Breast epithelium (tissue), 4 donors: Measurements from ENCODE around the gene LRRC32. TPM values are rescaled to one million over a fixed set of nuclear protein-coding genes. Genes with fewer than 3 reads are reported as not detected.

ENCODE experiments used
- DNase-seq, 2 donors: peaks; one replicate each; pipeline ENCODE4 v3.0.0-alpha.2; 2019; ENCODE audit warnings: low spot score in 2 of 2
- H3K27ac ChIP-seq, 2 donors: fragments of 200-600 bp; sonication (generic) in 1 of 2; one replicate each; pipeline ENCODE4 v1.5.1; 2016 to 2019; ENCODE audit warnings: mild to moderate bottlenecking in 1 of 2
- H3K27me3 ChIP-seq, 2 donors: fragments of 200-600 bp; sonication (generic) in 1 of 2; one replicate each; pipeline versions ENCODE4 v1.5.1 to v1.6.0; 2017 to 2019; ENCODE audit warnings: control low read depth in 1 of 2, mild to moderate bottlenecking in 1 of 2
- H3K36me3 ChIP-seq: fragments of 200-600 bp; one replicate; pipeline ENCODE4 v1.5.1; 2019
- H3K4me1 ChIP-seq, 2 donors: fragments of 200-600 bp; sonication (generic); one replicate each; pipeline ENCODE4 v1.5.1; 2016 to 2019; ENCODE audit warnings: control low read depth in 1 of 2
- H3K4me3 ChIP-seq, 3 donors: fragments of 200-600 bp; sonication (generic); 1 replicate in 2 of 3; 2 replicates in 1 of 3; pipeline ENCODE4 v1.5.1; 2016 to 2019; ENCODE audit warnings: mild to moderate bottlenecking in 3 of 3, moderate library complexity in 2 of 3
- H3K9me3 ChIP-seq, 2 donors: fragments of 200-600 bp; sonication (generic) in 1 of 2; one replicate each; pipeline ENCODE4 v1.5.1; 2016 to 2019; ENCODE audit warnings: control low read depth in 1 of 2
- POLR2A ChIP-seq: fragments of 450-650 bp; IDR thresholded peaks from one replicate; pipeline ENCODE4 v1.6.1; 2016; ENCODE audit warnings: antibody characterized with exemption, mild to moderate bottlenecking, moderate library complexity
- POLR2AphosphoS5 ChIP-seq, 3 donors: sonication (generic); formaldehyde crosslinking; IDR thresholded peaks; one replicate each; pipeline ENCODE4 v1.6.1; 2017; ENCODE audit warnings: antibody characterized with exemption in 3 of 3
- intact Hi-C: fragments of 100-400 bp; cut with DNase I; formaldehyde crosslinking; loops from one replicate; pipeline ENCODE4 v1.15.1; 2023; ENCODE audit warnings: low total_unique reads
- total RNA-seq, 3 donors: library from RNA; depleted of rRNA; stranded (reverse); fragments of >200 nt; gene quantifications; one replicate each; pipeline ENCODE4 v1.1.0, GENCODE V29; 2016
- TF ChIP-seq, protein P1 (sequence below), 3 donors: fragments of 450-650 bp; IDR thresholded peaks; one replicate each; pipeline ENCODE4 v1.5.1; 2016 to 2017; ENCODE audit warnings: antibody characterized with exemption in 3 of 3, mild to moderate bottlenecking in 3 of 3, moderate library complexity in 3 of 3

Gene LRRC32
- total RNA-seq, 3 donors from 2014 or later: 7.5 to 56.0 (median 42.6) TPM

DNA sequence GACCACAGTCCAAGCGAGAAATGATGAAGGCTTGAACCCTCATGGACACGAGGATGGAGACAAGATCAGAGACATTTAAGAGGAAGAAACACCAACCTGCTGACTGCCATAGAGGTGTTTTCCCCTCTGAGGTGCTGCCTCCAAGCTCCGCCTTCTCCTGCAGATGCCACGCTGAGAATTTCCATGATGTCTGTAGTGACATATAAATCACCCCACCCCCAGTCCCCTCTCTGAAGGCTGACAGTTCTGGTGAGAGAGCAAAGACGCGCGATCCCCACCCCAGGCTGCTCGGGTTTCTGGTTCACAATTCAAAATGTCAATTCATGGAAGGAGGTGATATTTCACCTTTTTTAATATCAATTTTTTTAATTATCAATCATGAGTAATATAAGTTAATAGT is 28.2 kb downstream of the LRRC32 start:
- peaks cover 0 to 8% of the 10 kb centered on the region in 2 donors for H3K9me3 ChIP-seq
- DNase-seq: no peak
- TF ChIP-seq, protein P1, sequence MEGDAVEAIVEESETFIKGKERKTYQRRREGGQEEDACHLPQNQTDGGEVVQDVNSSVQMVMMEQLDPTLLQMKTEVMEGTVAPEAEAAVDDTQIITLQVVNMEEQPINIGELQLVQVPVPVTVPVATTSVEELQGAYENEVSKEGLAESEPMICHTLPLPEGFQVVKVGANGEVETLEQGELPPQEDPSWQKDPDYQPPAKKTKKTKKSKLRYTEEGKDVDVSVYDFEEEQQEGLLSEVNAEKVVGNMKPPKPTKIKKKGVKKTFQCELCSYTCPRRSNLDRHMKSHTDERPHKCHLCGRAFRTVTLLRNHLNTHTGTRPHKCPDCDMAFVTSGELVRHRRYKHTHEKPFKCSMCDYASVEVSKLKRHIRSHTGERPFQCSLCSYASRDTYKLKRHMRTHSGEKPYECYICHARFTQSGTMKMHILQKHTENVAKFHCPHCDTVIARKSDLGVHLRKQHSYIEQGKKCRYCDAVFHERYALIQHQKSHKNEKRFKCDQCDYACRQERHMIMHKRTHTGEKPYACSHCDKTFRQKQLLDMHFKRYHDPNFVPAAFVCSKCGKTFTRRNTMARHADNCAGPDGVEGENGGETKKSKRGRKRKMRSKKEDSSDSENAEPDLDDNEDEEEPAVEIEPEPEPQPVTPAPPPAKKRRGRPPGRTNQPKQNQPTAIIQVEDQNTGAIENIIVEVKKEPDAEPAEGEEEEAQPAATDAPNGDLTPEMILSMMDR (IDR thresholded peaks at IDR 0.05): no peak
- TF ChIP-seq POLR2A (no peak), POLR2AphosphoS5 (IDR thresholded peaks at IDR 0.05) (no peak)
- no peak overlapping the region for H3K4me3 ChIP-seq
- H3K36me3 ChIP-seq: no peaks in the 10 kb centered on the region
- H3K27ac ChIP-seq: no peak overlapping the region
- no peaks in the 10 kb centered on the region for H3K4me1 ChIP-seq
- intact Hi-C loops: no loop called here
- no peaks in the 10 kb centered on the region for H3K27me3 ChIP-seq

DNA sequence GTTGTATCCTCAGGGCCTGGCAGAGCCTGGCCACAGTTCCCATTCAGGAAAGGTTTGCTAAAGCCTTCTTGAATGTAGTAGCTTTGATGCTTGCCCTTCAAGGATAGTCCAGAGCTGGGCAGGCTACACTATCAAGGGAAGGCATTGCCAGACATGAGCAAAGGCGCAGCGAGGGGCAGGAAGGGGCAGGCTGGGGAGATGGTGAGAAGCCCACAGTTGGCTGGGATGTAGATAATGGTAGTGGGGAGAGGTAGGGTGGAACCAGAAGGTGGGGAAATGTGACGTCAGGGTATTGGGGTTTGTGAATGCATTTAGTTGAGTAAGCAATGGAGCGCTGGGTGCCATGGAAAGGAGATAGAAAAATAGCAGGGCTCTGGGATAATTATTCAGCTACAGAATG is 28.6 kb downstream of the LRRC32 start:
- Histone ChIP-seq H3K9me3 (peaks cover 0 to 3% of the 10 kb centered on the region in 2 donors), H3K36me3 (no peaks in the 10 kb centered on the region), H3K4me1 (no peaks in the 10 kb centered on the region), H3K4me3 (no peak overlapping the region), H3K27ac (no peak overlapping the region), H3K27me3 (no peaks in the 10 kb centered on the region)
- intact Hi-C loops: no loop called here
- no peak for DNase-seq
- TF ChIP-seq POLR2AphosphoS5 (IDR thresholded peaks at IDR 0.05) (no peak), POLR2A (no peak)
- TF ChIP-seq, protein P1 (IDR thresholded peaks at IDR 0.05): no peak

DNA sequence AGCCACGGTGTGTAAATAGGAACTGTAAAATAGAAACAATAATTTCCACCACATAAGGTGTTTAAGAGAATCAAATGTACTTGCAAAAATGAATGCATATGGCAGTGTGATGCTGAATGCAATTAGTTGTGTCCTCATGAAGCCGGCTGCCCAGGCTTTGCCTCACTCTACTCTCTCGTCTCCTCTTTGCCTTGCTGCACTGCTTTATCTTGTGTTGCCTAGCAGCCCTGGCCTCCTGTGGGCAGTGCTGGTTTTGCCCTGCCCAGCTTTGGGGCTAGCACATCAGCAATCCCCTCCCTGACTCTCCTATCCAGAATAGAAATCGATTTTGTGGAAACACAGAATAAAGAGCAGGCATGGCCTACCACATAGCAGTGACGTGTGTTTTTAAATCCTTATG is 30.0 kb downstream of the LRRC32 start:
- no peak for DNase-seq
- intact Hi-C loops: no loop called here

DNA sequence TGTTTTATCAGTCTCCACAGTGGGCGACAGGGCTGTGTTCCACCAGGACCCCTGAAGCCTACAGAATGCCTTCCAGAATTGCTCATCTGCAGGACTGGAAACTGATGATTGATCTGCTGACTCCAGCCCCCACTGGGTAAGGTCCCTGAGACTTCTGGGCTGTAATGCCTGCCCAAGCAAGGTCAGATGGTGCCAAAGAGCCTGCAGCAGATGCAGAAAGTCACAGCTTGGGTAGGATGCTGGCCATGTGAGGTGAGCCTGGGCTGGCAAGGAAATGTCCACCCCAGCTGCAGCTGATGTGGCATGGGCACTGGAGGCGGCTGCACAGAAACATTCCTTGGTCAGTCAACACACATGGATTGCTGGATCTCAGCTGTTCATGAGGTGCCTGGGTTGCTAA is 30.9 kb downstream of the LRRC32 start:
- Histone ChIP-seq H3K4me1 (no peaks in the 10 kb centered on the region), H3K9me3 (no peaks in the 10 kb centered on the region), H3K27me3 (no peaks in the 10 kb centered on the region), H3K36me3 (no peaks in the 10 kb centered on the region), H3K4me3 (no peak overlapping the region), H3K27ac (no peak overlapping the region)
- no peak for DNase-seq
- TF ChIP-seq POLR2AphosphoS5 (IDR thresholded peaks at IDR 0.05) (no peak), POLR2A (no peak)
- TF ChIP-seq, protein P1 (IDR thresholded peaks at IDR 0.05): no peak
- intact Hi-C loops: no loop called here

More for the DNA sequence above, 30.0 kb downstream of the LRRC32 start:
- Histone ChIP-seq H3K27me3 (no peaks in the 10 kb centered on the region), H3K4me3 (no peak overlapping the region), H3K36me3 (no peaks in the 10 kb centered on the region), H3K4me1 (no peaks in the 10 kb centered on the region), H3K9me3 (no peaks in the 10 kb centered on the region), H3K27ac (no peak overlapping the region)
- TF ChIP-seq POLR2A (no peak), POLR2AphosphoS5 (IDR thresholded peaks at IDR 0.05) (no peak)
- TF ChIP-seq, protein P1 (IDR thresholded peaks at IDR 0.05): no peak

DNA sequence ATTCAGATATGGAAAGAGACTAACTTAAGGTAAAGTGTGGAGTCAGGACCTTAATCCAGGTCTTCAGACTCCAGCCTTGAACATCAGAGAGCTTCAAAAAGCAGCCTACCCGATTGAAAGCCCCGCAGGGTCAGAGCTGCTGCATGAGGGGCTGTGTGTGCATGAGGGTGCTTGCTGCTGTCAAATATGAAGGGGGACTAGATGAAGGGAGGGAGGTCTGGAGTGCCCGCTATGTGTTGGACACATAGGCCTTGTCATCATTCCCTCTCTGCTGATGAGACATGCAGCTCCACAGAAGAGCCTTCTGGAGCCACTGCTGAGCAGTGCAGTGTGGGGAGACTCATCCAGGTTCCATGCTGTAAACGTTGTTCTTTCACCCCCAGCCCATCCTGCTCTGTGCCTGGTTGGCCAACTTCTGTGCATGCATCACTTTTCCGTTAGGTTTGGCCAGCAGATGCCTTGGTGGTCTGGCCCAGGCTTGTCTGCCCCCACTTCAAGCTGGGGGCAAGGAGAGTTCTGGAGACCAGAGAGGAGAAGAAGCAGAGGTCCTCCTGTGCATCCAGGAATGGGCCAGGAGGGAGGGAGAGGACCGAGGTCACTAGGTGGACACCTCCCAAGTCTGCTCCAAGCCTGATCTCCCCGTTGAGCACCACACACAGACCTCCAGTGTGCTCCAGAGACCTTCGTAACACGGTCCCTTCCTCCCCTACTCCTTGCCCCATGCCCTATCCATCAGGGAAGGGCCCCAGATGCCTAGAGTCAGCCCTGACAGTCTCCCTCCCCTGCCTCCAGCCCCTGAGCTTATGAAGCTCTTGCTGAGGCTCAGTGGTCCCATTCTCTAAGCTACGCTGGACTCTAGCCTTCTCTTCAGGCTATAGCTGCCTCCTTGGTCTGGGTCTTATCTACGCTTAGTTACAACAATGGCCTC is 32.0 kb downstream of the LRRC32 start:
- Histone ChIP-seq H3K36me3 (no peaks in the 10 kb centered on the region), H3K27ac (no peak overlapping the region), H3K4me1 (no peaks in the 10 kb centered on the region), H3K4me3 (no peak overlapping the region), H3K9me3 (no peaks in the 10 kb centered on the region), H3K27me3 (no peaks in the 10 kb centered on the region)
- intact Hi-C loops: no loop called here
- TF ChIP-seq, protein P1 (IDR thresholded peaks at IDR 0.05): no peak
- TF ChIP-seq POLR2A (no peak), POLR2AphosphoS5 (IDR thresholded peaks at IDR 0.05) (no peak)
- no peak for DNase-seq
